GM18519 (cell line): Measurements from ENCODE around the gene DTNA.

Experiments used
- ATAC-seq: cut with Tn5 transposase; IDR thresholded peaks from one replicate; pipeline ENCODE4 v1.9.1; 2021; ENCODE audit warnings: mild to moderate bottlenecking, moderate library complexity; ENCODE audit not compliant: unreplicated experiment, low FRiP score

DTNA gene

DNA sequence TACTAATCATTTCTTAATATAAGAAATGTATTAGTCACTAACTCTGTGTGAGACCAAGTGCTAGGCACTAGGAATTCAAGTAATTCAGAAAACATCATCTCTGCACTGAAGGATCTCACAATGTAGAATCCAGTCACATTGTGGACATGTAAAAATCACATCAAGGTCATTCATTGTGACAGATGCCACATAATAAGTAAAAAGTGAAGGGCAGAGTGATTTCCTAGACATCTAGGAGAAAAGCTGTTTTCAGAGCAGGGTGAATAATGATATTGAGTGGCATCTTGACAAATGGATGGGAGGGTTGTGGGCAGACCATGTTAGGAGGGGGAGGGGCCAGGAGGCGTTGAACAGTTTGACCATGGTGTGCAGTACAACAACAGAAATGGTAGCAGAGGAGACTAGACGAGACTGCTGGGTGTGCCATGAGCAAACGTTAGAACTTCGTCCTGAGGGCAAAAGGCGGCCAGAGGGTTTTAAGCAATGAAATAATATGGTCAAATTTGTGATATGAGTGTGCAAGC lies 93.8 kb downstream of the DTNA start:
- ATAC-seq, result no peak

DNA sequence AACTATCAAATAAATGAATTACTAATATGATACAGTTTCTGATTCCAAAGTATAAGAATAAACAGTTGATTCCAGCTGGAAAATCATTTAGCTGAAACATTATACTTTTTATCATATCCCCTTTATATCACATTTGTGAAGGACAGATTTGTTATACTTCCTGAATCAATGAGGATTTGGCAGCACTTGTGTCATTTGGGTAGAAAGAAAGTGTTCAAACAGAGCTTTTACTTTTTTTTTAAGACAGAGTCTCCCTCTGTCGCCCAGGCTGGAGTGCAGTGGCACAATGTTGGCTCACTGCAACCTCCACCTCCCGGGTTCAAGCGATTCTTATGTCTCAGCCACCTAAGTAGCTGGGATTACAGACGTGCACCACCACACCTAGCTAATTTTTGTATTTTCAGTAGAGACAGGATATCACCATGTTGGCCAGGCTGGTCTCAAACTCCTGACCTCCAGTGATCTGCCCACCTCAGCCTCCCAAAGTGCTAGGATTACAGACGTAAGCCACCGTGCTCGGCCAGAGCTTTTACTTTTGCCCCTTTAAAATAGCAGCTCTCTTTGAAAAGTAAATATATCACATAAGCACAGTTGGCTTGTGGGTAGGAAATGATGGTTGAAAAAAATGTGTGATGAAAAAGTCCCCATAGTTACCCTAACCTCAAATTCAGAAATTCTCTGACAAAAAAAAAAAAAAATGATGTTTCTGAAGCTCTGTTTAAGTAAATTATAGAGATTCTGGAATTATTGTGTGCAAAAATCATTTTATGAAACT lies 95.2 kb downstream of the DTNA start:
- ATAC-seq, result no peak

DNA sequence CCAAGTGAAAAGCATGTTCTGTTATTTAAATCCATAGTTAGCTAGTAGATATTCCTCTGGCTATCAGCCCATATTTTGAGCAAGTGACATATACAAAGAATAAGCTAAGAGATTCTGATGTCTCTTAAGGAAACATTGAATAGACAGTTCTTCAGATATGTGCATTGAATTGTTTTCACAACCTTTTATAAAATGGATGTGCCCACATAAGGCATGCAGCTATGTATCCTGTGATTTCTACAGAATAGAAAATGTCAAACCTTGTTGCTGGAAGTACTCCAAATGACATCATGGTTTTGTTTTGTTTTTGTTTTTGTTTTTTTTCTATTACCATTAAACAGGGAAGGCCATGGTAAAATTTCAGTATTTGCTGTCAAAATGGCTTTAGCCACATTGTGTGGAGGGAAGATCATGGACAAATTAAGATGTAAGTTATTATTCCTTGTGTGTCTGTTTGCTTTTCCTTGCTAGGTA lies 95.8 kb downstream of the DTNA start:
- no peak for ATAC-seq

DNA sequence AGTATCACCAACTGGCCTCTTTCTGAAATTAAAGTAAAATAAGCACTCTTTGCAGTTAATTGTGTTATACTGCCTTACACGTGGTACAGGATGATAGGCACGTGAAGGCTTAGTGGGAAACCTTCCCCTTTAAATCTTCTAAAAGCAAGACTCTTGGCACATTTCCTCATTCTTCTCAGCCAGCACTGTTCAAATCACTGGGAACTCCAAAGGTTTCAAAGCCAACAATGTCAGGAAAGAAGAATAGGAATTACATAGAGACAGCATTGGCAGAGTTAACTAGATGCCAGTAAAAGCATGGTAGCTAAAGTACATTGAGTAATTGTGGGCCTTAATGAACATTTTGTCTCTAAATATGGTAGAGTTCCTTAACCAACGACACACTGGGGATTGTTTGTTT lies 96.4 kb downstream of the DTNA start:
- ATAC-seq, result no peak

DNA sequence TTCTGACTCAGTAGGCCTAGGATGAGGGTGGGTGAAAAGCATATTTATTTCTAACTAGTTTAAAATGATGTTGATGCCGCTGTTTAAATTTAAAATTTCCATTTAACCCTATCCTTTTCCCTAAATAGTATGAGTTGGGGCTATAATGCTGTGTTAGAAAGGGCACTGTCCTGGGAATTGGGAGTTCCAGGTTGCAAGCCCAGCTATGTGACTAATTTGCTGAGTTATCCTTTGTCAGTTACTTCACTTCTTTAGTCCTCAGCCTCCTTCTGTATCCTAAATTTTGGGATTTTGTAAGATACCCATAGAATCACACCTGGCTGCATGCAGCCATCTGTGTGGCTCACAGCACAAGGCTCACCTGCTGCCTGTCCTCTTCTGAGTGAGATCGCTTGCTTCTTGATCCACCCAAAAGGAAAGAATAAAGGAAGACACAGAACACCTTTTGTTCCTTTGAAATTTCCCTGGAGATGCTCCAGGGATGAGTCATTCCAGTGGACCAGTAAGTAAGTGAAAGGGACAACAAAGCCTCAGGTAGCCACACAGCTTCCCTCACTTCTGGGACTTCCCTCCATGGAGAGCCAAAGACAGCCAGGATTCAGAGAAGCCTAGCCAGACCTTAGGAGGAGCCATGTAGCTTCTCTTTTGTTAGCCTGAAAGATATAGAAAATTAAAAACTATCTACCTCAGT lies 97.2 kb downstream of the DTNA start:
- ATAC-seq, result no peak

DNA sequence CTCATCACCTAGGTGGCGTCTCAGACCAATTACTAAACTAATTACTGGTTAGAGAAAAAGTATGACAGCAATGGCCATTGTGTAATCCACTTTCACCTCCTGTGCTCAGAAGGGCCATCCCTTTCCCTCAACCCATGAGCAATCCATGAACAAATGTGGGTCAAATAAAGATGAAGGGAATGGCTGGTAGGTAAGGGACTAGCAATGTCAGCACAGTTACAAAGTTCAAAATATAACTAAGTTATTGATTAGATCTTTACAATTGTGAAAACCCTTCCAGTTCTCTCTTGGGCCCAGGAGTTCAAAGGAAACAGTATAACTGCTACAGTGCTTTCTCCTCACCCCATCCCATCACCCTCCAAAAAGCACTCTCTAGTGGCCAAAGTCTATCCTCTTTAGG lies 98.3 kb downstream of the DTNA start:
- ATAC-seq, result no peak

- ATAC-seq, result no peak
These were observed 99.5 kb downstream of the DTNA start for GRCh38 chr18:34809451-34810072.

DNA sequence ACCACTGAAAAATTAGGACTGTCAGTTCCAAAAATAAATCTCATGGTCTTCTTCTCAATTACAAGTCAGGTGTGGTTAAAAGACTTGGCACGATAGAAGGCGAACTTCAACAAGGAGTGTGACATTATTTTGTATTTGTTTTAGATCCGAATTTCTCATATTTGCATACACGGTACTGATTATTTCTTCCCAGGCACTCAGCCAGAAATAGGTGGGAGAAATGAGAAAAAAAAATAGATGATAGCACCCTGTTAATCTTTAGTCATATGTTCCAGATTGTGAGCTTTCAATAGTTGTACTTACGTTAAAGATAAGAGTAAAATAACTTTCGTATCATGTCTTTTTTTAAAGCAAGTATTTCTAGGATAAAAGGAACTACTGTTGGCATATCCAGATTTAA lies 106.1 kb downstream of the DTNA start:
- no peak for ATAC-seq

- ATAC-seq, result no peak
These were observed 107.5 kb downstream of the DTNA start for GRCh38 chr18:34817636-34818035.

- ATAC-seq, result no peak
These were observed 108.0 kb downstream of the DTNA start for GRCh38 chr18:34818064-34818463.

GRCh38 chr18:34820360-34821065 lies 110.4 kb downstream of the DTNA start:
- ATAC-seq, result no peak

DNA sequence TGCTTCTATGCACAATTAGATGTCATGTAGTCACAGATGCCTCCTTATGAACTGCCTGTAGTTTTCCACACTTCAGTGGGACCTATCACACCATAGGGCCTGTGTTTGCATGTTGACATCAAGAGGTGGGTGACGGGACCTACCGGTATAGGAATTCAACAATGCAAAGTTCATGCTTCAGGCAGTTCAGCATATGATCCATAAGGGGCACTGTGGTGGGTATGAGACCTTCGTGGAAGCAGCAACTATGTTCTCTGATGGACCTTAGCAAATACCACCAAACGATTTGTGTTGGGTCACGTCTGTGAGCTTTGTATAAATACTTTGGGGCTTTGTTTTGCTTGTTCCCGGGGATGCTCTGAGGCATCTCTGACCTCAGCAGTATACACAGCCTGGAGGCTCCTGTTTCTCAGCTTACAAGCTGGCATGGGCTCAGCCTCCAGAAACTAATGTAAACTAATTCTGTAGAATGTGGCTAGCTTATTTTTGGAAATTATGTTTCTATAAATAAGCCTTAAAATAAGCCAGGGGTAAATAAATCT lies 111.6 kb downstream of the DTNA start:
- no peak for ATAC-seq

DNA sequence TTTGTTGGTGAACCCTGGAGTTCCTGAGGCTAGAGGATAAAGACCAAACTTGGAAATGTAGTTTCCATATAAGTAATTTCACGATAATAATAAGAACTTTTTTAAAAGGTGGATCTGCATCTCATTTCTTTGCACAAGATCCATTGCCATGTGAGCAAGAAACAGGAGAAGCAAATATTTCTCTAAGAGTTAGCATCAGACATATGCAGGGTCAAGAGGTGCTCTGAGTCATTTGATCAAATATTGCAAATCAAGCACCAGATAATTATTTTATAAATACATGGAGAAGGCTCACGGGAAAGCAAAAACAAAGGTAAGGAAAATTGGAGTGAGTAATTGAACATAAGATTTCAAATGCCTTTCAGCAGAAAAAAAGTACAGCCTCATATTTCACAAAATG lies 118.0 kb downstream of the DTNA start:
- no peak for ATAC-seq

DNA sequence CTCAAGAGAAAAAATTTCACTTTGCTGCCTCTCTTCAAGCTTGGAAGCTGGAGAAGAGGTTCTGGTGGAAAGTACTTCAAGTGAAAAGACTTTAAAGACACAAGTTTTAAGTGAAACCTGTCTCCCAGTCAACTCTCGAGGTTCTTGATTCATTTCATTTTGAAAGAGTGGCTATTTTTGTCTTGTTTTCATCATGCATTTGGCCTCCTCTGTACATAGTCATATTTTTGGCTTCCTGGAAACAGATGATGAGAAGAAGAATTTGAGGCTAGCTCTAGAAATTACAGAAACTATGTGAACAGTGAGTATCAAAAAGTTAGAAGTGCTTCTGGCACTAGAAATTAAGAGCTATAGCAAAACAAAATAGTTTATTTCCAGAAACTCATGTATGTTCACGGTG lies 124.8 kb downstream of the DTNA start:
- ATAC-seq, result no peak

DNA sequence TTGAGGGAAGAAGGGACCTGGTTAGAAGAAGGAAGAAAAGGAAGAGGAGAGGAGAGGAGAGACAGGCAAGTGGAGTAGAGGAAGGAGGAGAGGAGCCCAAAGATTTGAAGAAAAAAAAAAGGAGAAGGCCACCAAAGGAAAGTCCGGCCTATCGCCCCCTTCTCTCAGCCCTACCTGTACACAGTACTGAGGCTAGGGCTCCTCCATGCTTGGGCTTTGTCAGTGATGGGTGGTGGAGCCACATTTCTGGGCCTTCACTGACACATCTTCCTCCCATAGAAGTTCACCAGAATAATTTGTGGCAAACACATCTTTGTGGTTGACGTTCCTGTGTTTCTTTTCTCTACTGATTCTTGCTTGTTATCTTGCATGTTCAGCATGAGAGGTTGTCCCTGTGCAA lies 125.4 kb downstream of the DTNA start:
- no peak for ATAC-seq

- ATAC-seq, result no peak
These were observed 127.7 kb downstream of the DTNA start for GRCh38 chr18:34837769-34838272.

- no peak for ATAC-seq
These were observed 128.6 kb downstream of the DTNA start for GRCh38 chr18:34838669-34839068.

DNA sequence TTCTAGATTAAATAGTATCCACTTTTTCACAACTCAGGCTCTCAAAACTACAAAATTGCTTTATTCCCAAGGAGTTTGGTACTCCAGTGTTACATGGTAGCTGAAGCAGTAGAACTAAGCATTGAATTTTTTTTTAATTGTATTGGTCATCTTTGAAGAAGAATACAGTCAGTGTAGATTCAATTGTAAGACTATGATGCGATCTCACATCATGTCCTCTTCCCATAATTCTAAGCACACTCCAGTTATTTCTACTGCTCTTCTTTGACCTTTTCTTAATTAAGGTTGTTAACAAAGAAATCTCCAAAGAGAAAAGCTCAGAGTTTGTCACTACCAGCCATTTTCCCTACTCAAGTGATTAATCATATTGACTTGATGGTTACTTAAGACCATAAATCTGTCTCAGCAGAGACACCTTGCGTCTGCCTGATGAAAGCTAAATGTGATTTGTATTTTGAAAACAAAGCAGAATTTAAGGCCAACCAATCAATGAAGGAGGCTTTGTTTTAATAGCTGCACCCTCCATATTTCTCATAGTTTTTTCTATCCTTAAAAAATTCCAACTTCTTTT lies 130.2 kb downstream of the DTNA start:
- no peak for ATAC-seq

DNA sequence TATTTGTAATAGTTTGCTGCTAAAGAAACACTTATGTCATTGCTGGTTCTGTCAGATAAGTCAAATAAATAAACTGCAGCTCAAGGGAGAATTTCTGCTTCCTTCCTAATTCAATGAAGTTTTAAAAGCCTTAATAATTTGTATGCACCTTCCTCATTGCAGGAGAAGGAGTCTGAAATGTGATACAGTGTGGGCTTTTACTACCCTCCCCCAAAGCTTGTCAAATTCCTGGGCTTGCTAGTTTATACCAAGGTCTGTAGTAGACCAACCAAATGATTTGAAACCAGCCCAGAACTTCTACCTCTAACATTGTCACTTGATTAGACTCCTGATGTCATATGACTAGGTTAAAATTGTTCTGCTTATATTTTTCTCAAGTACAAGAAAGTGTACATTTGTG lies 131.8 kb downstream of the DTNA start:
- no peak for ATAC-seq

GRCh38 chr18:34844072-34844471 lies 134.0 kb downstream of the DTNA start:
- ATAC-seq, result no peak
